Ovary (tissue), 3 donors: ENCODE data around the gene ZHX3.

ENCODE experiments used
- CTCF ChIP-seq, 3 donors: fragments of 450-650 bp in 2 of 3; fragments of 200-600 bp in 1 of 3; IDR thresholded peaks; one replicate each; pipeline versions ENCODE4 v1.5.1 to v1.8.0; 2016 to 2022; ENCODE audit warnings: antibody characterized with exemption in 3 of 3, mild to moderate bottlenecking in 1 of 3
- EP300 ChIP-seq: sonication (generic); formaldehyde crosslinking; IDR thresholded peaks from one replicate; pipeline ENCODE4 v1.6.1; 2017; ENCODE audit warnings: antibody characterized with exemption
- donor health status: DM: no; HTN: no; CAD: no.

- TF ChIP-seq CTCF (IDR thresholded peaks at IDR 0.05) (no peak), EP300 (no peak)
Measured at GRCh38 chr20:41242352-41242751, 75.2 kb downstream of the ZHX3 start.
